ENCODE measurements around the gene NR3C2. TPM values are rescaled to one million over a fixed set of nuclear protein-coding genes. Genes with fewer than 3 reads are reported as not detected.

The NR3C2 gene
- total and polyA plus RNA-seq, 2 experiments from 2014 or later: 1.2 to 3.0 TPM

GRCh38 chr4:148354186-148354585, 88.0 kb downstream of the NR3C2 start (continued):
- no peak for TF ChIP-seq POLR2AphosphoS5 (IDR thresholded peaks at IDR 0.05; ENCODE audit: low read depth)
- TF ChIP-seq, protein P1, sequence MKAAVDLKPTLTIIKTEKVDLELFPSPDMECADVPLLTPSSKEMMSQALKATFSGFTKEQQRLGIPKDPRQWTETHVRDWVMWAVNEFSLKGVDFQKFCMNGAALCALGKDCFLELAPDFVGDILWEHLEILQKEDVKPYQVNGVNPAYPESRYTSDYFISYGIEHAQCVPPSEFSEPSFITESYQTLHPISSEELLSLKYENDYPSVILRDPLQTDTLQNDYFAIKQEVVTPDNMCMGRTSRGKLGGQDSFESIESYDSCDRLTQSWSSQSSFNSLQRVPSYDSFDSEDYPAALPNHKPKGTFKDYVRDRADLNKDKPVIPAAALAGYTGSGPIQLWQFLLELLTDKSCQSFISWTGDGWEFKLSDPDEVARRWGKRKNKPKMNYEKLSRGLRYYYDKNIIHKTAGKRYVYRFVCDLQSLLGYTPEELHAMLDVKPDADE (IDR thresholded peaks at IDR 0.05): no peak

- no peaks in the 10 kb centered on the region for H3F3A ChIP-seq (replicated peaks; ENCODE audit: low read depth)
- H3K4me2 ChIP-seq: no peak overlapping the region
- no peaks in the 10 kb centered on the region for H3K9me2 ChIP-seq (ENCODE audit: insufficient read depth)
- ATAC-seq: no peak
- Mint-ChIP-seq H3K4me1 (peaks cover 2% of the 10 kb centered on the region; the same call in 1 of the 3 replicates), H3K36me3 (ENCODE audit: low read depth) (no peaks in the 10 kb centered on the region), H3K27me3 (ENCODE audit: insufficient read depth, low read depth, poor library complexity) (no peaks in the 10 kb centered on the region), H3K9me3 (no peaks in the 10 kb centered on the region), H3K27ac (no peak overlapping the region), H3K4me3 (no peak overlapping the region)
- H3K36me3 ChIP-seq (ENCODE audit: insufficient read depth): no peaks in the 10 kb centered on the region
- no peaks in the 10 kb centered on the region for H3K79me2 ChIP-seq (replicated peaks; ENCODE audit: insufficient read depth)
- no peak overlapping the region for H2AFZ ChIP-seq
- no peak for DNase-seq (ENCODE audit: low spot score)
- H3K27me3 ChIP-seq (ENCODE audit: insufficient read depth): no peaks in the 10 kb centered on the region
- H3K27ac ChIP-seq (ENCODE audit: low read depth): no peak overlapping the region
- no peaks in the 10 kb centered on the region for H3K4me1 ChIP-seq (ENCODE audit: insufficient read depth)
- no peaks in the 10 kb centered on the region for H4K20me1 ChIP-seq (replicated peaks; ENCODE audit: insufficient read depth)
- no peak overlapping the region for H3K4me3 ChIP-seq
- TF ChIP-seq CTCF (conservative IDR thresholded peaks at IDR 0.05; ENCODE audit: low read depth in 2 of 2) (no peak), NANOG (IDR thresholded peaks at IDR 0.05; ENCODE audit: borderline replicate concordance) (no peak), STAT1 (IDR thresholded peaks at IDR 0.05; ENCODE audit: unreplicated experiment) (no peak), ZNF331 (CRISPR knock-in tag; IDR thresholded peaks at IDR 0.05; ENCODE audit: low read depth) (no peak), EZH2phosphoT487 (IDR thresholded peaks at IDR 0.05; ENCODE audit: unreplicated experiment) (no peak), ZNF114 (CRISPR knock-in tag; IDR thresholded peaks at IDR 0.05) (no peak), JUNB (IDR thresholded peaks at IDR 0.05; ENCODE audit: unreplicated experiment) (no peak), REST (IDR thresholded peaks at IDR 0.05; ENCODE audit: unreplicated experiment) (no peak), POLR2AphosphoS5 (IDR thresholded peaks at IDR 0.05; ENCODE audit: low read depth) (no peak), EZH2 (IDR thresholded peaks at IDR 0.05; ENCODE audit: low read depth, unreplicated experiment) (no peak)
- TF ChIP-seq, protein P1 (IDR thresholded peaks at IDR 0.05): no peak
- TF ChIP-seq, protein P2, sequence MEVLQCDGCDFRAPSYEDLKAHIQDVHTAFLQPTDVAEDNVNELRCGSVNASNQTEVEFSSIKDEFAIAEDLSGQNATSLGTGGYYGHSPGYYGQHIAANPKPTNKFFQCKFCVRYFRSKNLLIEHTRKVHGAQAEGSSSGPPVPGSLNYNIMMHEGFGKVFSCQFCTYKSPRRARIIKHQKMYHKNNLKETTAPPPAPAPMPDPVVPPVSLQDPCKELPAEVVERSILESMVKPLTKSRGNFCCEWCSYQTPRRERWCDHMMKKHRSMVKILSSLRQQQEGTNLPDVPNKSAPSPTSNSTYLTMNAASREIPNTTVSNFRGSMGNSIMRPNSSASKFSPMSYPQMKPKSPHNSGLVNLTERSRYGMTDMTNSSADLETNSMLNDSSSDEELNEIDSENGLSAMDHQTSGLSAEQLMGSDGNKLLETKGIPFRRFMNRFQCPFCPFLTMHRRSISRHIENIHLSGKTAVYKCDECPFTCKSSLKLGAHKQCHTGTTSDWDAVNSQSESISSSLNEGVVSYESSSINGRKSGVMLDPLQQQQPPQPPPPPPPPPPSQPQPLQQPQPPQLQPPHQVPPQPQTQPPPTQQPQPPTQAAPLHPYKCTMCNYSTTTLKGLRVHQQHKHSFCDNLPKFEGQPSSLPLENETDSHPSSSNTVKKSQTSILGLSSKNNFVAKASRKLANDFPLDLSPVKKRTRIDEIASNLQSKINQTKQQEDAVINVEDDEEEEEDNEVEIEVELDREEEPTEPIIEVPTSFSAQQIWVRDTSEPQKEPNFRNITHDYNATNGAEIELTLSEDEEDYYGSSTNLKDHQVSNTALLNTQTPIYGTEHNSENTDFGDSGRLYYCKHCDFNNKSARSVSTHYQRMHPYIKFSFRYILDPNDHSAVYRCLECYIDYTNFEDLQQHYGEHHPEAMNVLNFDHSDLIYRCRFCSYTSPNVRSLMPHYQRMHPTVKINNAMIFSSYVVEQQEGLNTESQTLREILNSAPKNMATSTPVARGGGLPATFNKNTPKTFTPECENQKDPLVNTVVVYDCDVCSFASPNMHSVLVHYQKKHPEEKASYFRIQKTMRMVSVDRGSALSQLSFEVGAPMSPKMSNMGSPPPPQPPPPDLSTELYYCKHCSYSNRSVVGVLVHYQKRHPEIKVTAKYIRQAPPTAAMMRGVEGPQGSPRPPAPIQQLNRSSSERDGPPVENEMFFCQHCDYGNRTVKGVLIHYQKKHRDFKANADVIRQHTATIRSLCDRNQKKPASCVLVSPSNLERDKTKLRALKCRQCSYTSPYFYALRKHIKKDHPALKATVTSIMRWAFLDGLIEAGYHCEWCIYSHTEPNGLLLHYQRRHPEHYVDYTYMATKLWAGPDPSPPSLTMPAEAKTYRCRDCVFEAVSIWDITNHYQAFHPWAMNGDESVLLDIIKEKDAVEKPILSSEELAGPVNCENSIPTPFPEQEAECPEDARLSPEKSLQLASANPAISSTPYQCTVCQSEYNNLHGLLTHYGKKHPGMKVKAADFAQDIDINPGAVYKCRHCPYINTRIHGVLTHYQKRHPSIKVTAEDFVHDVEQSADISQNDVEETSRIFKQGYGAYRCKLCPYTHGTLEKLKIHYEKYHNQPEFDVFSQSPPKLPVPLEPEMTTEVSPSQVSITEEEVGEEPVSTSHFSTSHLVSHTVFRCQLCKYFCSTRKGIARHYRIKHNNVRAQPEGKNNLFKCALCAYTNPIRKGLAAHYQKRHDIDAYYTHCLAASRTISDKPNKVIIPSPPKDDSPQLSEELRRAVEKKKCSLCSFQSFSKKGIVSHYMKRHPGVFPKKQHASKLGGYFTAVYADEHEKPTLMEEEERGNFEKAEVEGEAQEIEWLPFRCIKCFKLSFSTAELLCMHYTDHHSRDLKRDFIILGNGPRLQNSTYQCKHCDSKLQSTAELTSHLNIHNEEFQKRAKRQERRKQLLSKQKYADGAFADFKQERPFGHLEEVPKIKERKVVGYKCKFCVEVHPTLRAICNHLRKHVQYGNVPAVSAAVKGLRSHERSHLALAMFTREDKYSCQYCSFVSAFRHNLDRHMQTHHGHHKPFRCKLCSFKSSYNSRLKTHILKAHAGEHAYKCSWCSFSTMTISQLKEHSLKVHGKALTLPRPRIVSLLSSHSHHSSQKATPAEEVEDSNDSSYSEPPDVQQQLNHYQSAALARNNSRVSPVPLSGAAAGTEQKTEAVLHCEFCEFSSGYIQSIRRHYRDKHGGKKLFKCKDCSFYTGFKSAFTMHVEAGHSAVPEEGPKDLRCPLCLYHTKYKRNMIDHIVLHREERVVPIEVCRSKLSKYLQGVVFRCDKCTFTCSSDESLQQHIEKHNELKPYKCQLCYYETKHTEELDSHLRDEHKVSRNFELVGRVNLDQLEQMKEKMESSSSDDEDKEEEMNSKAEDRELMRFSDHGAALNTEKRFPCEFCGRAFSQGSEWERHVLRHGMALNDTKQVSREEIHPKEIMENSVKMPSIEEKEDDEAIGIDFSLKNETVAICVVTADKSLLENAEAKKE (CRISPR knock-in tag; IDR thresholded peaks at IDR 0.05): no peak
Observed at GRCh38 chr4:148353571-148353970, 88.6 kb downstream of the NR3C2 start.
